ENCODE results near the gene LRRC75B.
A peak's percentile ranks its signal among the peaks of the same experiment; 100 is the strongest.

LRRC75B gene

DNA sequence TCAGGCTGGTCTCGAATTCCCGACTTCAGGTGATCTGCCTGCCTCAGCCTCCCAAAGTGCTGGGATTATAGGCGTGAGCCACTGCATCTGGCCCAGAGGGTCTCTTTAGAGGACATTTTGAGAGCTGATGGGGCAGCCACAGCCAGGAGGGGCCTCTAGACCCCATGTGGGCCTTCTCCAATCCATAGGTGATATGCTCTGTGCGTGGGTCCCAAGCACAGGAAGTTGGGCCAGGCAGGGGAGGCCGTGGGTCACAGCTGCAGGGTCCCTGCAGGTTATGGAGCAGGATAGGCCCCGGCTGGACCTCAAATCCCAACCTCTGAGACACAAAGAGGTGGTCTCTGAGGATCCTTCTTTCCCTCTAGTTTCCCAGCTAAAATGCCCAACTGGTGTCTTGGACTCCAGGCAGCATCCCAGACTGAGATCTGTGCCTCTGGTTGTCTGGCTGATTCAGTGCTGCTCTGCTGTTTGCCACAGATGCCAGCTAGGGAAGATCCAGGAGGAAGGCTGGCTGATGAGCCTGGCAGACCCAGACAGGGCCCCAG, 1.5 kb downstream of the LRRC75B start (continued):
- TF ChIP-seq ZNF48 (tag by site-specific recombination; IDR thresholded peaks at IDR 0.05) (no peak), ZNF274 (IDR thresholded peaks at IDR 0.05; ENCODE audit: low read length) (no peak), ZNF274 (tag by site-specific recombination; IDR thresholded peaks at IDR 0.05; ENCODE audit: borderline replicate concordance) (no peak), ZNF211 (tag by site-specific recombination; IDR thresholded peaks at IDR 0.05; ENCODE audit: low read depth) (no peak), ZNF555 (tag by site-specific recombination; conservative IDR thresholded peaks at IDR 0.05) (no peak), GLI4 (tag by site-specific recombination; IDR thresholded peaks at IDR 0.05) (no peak), SP7 (tag by site-specific recombination; IDR thresholded peaks at IDR 0.05) (no peak), ZNF701 (tag by site-specific recombination; IDR thresholded peaks at IDR 0.05) (no peak), REST (tag by site-specific recombination; IDR thresholded peaks at IDR 0.05) (no peak)
- TF ChIP-seq, protein P1, sequence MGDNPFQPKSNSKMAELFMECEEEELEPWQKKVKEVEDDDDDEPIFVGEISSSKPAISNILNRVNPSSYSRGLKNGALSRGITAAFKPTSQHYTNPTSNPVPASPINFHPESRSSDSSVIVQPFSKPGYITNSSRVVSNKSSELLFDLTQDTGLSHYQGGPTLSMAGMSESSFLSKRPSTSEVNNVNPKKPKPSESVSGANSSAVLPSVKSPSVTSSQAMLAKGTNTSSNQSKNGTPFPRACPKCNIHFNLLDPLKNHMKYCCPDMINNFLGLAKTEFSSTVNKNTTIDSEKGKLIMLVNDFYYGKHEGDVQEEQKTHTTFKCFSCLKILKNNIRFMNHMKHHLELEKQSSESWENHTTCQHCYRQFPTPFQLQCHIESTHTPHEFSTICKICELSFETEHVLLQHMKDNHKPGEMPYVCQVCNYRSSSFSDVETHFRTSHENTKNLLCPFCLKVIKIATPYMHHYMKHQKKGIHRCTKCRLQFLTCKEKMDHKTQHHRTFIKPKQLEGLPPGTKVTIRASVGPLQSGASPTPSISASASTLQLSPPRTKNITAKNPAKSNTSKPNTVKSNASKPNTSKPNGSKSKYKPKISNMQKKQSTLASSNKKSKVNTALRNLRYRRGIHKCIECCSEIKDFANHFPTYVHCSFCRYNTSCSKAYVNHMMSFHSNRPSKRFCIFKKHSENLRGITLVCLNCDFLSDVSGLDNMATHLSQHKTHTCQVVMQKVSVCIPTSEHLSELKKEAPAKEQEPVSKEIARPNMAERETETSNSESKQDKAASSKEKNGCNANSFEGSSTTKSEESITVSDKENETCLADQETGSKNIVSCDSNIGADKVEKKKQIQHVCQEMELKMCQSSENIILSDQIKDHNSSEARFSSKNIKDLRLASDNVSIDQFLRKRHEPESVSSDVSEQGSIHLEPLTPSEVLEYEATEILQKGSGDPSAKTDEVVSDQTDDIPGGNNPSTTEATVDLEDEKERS (tag by site-specific recombination; IDR thresholded peaks at IDR 0.05) = no peak

- ChIA-PET CTCF (no interaction called here), POLR2A (no interaction called here)
- Histone ChIP-seq H3K27ac (ENCODE audit: extremely low read depth, low read depth, low read length) (no peak overlapping the region), H3K4me1 (ENCODE audit: control insufficient read depth, insufficient read depth, low read length) (no peaks in the 10 kb centered on the region), H3K36me3 (ENCODE audit: control insufficient read depth in 2 of 2, insufficient read depth in 1 of 2, low read length in 2 of 2) (peaks cover 0 to 36% of the 10 kb centered on the region in 2 experiments; a peak in 1 of 3 replicates), H3K4me3 (ENCODE audit: low read depth, low read length) (no peak overlapping the region), H3K9me3 (ENCODE audit: control insufficient read depth, insufficient read depth, low read depth, low read length) (no peaks in the 10 kb centered on the region)
- TF ChIP-seq ZNF239 (tag by site-specific recombination; IDR thresholded peaks at IDR 0.05) (no peak), GLIS2 (tag by site-specific recombination; IDR thresholded peaks at IDR 0.05) (peak; percentile 22; the same call in 1 of the 2 replicates), ZFHX2 (tag by site-specific recombination; conservative IDR thresholded peaks at IDR 0.05) (peak; percentile 51)
Observed at GRCh38 chr22:24590596-24591173, 2.2 kb downstream of the LRRC75B start.

DNA sequence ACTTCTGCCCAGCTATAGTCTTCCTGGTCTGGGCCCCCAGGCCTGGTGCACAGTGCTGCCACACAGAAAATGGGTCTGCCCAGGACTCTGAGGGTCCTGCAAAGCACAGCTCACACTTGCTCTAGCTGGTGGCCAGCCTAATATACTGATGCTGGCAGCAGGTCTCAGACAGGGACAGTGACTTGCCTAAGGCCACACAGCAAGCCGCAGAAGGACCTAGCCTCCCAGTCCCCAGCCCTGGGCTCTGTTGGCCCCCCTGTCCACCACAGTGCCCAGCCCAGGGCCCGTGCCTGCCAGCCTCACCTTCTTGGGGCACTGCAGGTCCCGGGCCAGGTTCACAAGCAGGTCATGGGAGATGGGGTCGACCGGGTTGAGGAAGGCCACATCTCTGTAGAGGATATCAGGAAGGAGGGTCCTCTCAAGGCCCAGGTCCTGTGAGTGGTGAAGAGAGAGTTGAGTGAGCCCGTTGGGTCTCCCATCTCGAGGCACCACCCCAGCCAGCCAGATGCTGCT, 3.3 kb downstream of the LRRC75B start:
- CTCF ChIA-PET = no interaction called here
- POLR2A ChIA-PET = no interaction called here
- Histone ChIP-seq H3K4me1 (ENCODE audit: control insufficient read depth, insufficient read depth, low read length) (peaks cover 1% of the 10 kb centered on the region; the same call in 1 of the 2 replicates), H3K36me3 (ENCODE audit: control insufficient read depth in 2 of 2, insufficient read depth in 1 of 2, low read length in 2 of 2) (peaks cover 0 to 40% of the 10 kb centered on the region in 2 experiments; a peak in 1 of 3 replicates), H3K4me3 (ENCODE audit: low read depth, low read length) (no peak overlapping the region), H3K27ac (ENCODE audit: extremely low read depth, low read depth, low read length) (no peak overlapping the region), H3K9me3 (ENCODE audit: control insufficient read depth, insufficient read depth, low read depth, low read length) (no peaks in the 10 kb centered on the region)
- TF ChIP-seq ZNF792 (tag by site-specific recombination; IDR thresholded peaks at IDR 0.05) (no peak), ZNF423 (tag by site-specific recombination; IDR thresholded peaks at IDR 0.05) (no peak), OSR2 (tag by site-specific recombination; IDR thresholded peaks at IDR 0.05) (no peak), ZNF266 (tag by site-specific recombination; IDR thresholded peaks at IDR 0.05; ENCODE audit: low read depth) (no peak)

All from HEK293 (cell line).